KMS-11 (cell line): ENCODE results near the gene ABTB1.

Experiments
- H2AFZ ChIP-seq: fragments of 200-600 bp; sonication (generic); 2 replicates; pipeline ENCODE4 v1.6.1; 2016; ENCODE audit warnings: antibody characterized with exemption, mixed run types, low read depth
- H3K27ac ChIP-seq: fragments of 200-600 bp; sonication (generic); 2 replicates; pipeline ENCODE4 v1.6.1; 2016; ENCODE audit warnings: mild to moderate bottlenecking, mixed run types
- H3K27me3 ChIP-seq: fragments of 200-600 bp; sonication (generic); 2 replicates; pipeline ENCODE4 v1.6.1; 2017; ENCODE audit warnings: mild to moderate bottlenecking, low read depth, mixed run types, moderate library complexity; ENCODE audit not compliant: insufficient read depth
- H3K36me3 ChIP-seq: fragments of 200-600 bp; sonication (generic); 2 replicates; pipeline ENCODE4 v1.6.1; 2017; ENCODE audit warnings: mild to moderate bottlenecking, mixed run types; ENCODE audit not compliant: insufficient read depth
- H3K4me1 ChIP-seq: fragments of 200-600 bp; sonication (generic); 2 replicates; pipeline ENCODE4 v1.6.1; 2016; ENCODE audit warnings: mild to moderate bottlenecking, low read depth, mixed run types; ENCODE audit not compliant: poor library complexity, severe bottlenecking
- H3K4me2 ChIP-seq: fragments of 200-600 bp; sonication (generic); 2 replicates; pipeline ENCODE4 v1.7.0; 2016; ENCODE audit warnings: mild to moderate bottlenecking, mixed run types
- H3K4me3 ChIP-seq: fragments of 200-600 bp; sonication (generic); IDR thresholded peaks from 2 replicates; pipeline ENCODE4 v1.6.1; 2017; ENCODE audit warnings: low read depth, low read length, mixed read lengths; ENCODE audit not compliant: insufficient read depth
- H3K79me2 ChIP-seq: fragments of 200-600 bp; sonication (generic); 2 replicates; pipeline ENCODE4 v1.6.1; 2016; ENCODE audit warnings: low read depth, mixed run types; ENCODE audit not compliant: insufficient read depth
- H3K9ac ChIP-seq: fragments of 200-600 bp; sonication (generic); 2 replicates; pipeline ENCODE4 v1.6.1; 2016; ENCODE audit warnings: mild to moderate bottlenecking, mixed run types
- H4K20me1 ChIP-seq: fragments of 200-600 bp; sonication (generic); 2 replicates; pipeline ENCODE4 v1.6.1; 2016; ENCODE audit warnings: mild to moderate bottlenecking, mixed run types; ENCODE audit not compliant: insufficient read depth
- TF ChIP-seq, protein P1 (sequence below): fragments of 200-600 bp; sonication (generic); conservative IDR thresholded peaks from 2 replicates; pipeline ENCODE4 v1.6.1; 2017; ENCODE audit warnings: low read depth, mild to moderate bottlenecking, antibody characterized with exemption, low read length, moderate library complexity, mixed read lengths

ABTB1 gene

DNA sequence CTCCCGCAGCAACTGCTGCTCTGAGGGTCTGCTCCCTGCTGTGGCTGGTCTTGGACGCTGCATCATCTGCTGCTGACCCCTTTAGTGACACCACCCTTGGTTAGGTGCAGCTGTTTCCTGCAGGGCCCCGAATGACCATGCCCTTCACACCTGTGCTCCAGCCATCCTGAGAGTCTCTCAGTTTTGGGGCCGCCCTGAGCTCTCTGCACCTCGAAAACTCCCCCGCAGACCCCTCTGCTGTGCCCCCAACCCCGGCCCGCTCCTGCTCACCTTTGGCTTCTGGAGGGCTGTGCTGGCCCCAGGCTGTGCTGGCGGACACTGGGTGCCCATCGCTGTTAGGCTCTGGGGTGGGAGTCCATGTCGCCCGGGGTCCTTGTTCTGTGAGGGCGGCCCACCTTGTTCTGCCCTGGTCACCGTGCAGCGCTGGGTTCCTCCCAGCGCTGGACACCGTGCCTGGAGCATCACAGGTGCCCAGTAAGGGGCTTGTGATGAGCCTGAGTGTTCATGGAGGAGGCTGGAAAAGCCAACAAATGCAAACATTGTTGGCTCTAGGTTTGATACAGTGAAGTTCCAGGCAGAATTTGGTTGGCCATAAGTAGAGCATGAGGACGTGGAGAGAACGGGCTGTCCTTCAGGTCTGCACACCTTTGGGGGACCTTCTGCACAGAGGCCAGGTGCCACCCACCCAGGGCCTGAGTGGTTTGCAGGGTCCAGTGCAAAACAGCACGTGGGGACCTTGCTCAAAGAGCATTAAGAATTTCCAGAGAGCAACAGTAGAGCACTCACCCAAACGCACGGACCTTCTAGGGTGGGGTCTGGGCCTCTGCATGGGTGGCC, 12.3 kb downstream of the ABTB1 start:
- H3K4me3 ChIP-seq: no peak overlapping the region
- H3K27me3 ChIP-seq: no peaks in the 10 kb centered on the region
- no peak overlapping the region for H3K9ac ChIP-seq
- peaks cover 10% of the 10 kb centered on the region for H3K4me1 ChIP-seq
- TF ChIP-seq, protein P1, sequence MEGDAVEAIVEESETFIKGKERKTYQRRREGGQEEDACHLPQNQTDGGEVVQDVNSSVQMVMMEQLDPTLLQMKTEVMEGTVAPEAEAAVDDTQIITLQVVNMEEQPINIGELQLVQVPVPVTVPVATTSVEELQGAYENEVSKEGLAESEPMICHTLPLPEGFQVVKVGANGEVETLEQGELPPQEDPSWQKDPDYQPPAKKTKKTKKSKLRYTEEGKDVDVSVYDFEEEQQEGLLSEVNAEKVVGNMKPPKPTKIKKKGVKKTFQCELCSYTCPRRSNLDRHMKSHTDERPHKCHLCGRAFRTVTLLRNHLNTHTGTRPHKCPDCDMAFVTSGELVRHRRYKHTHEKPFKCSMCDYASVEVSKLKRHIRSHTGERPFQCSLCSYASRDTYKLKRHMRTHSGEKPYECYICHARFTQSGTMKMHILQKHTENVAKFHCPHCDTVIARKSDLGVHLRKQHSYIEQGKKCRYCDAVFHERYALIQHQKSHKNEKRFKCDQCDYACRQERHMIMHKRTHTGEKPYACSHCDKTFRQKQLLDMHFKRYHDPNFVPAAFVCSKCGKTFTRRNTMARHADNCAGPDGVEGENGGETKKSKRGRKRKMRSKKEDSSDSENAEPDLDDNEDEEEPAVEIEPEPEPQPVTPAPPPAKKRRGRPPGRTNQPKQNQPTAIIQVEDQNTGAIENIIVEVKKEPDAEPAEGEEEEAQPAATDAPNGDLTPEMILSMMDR: no peak
- H3K79me2 ChIP-seq: no peaks in the 10 kb centered on the region
- no peak overlapping the region for H3K4me2 ChIP-seq
- no peaks in the 10 kb centered on the region for H3K36me3 ChIP-seq
- no peak overlapping the region for H2AFZ ChIP-seq
- no peak overlapping the region for H3K27ac ChIP-seq
- no peaks in the 10 kb centered on the region for H4K20me1 ChIP-seq

DNA sequence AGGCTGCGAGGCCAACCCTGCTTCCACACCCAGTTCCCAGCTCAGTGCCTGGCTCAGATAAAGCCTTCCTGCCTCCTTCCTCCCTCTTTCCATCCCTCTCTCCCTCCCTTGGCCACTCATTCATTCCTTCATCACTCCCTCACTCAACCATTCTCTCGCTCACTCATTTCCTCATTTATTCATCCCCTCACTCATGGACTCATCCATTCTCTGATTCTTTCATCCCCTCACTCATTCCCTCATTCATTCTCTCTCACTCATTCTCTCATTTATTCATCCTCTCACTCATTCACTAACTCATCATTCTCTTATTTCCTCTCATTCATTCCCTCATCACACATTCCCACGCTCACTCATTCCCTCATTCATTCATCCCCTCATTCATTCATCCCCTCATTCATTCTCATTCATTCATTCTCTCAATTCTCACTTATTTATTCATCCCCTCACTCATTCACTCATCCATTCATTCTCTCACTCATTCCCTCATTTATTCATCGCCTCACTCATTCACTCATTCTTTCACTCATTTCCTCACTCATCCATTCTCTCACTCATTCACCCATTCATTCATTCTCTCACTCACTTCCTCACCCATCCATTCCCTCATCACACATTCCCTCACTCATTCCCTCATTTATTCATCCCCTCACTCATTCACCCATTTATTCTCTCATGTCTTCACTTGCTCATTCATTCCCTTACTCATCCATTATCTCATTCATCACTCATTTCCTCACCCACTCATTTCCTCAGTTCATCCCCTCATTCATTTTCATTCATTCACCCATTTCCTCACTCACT, 13.2 kb downstream of the ABTB1 start:
- H3K4me3 ChIP-seq: no peak overlapping the region
- H3K36me3 ChIP-seq: no peaks in the 10 kb centered on the region
- peaks cover 10% of the 10 kb centered on the region for H3K4me1 ChIP-seq
- TF ChIP-seq, protein P1: no peak
- H3K4me2 ChIP-seq: no peak overlapping the region
- no peak overlapping the region for H2AFZ ChIP-seq
- no peak overlapping the region for H3K9ac ChIP-seq
- H3K27me3 ChIP-seq: no peaks in the 10 kb centered on the region
- no peaks in the 10 kb centered on the region for H4K20me1 ChIP-seq
- no peak overlapping the region for H3K27ac ChIP-seq
- H3K79me2 ChIP-seq: no peaks in the 10 kb centered on the region

DNA sequence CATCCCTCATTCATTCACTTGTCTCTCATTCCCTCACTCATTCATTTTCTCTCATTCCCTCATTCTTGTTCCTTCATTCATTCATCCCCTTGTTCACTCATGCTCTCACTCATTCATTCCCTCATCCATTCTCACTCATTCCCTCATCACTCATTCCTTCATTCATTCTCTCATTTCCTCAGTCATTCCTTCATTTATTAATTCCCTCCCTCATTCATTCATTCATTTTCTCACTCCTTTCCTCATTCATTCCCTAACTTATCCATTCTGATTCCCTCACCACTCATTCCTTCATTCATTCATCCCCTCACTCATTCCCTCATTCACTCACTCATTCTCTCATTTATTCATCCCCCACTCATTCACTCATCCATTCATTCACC, 13.8 kb downstream of the ABTB1 start:
- H3K4me2 ChIP-seq: no peak overlapping the region
- peaks cover 6% of the 10 kb centered on the region for H3K4me1 ChIP-seq
- TF ChIP-seq, protein P1: no peak
- H3K9ac ChIP-seq: no peak overlapping the region
- H4K20me1 ChIP-seq: no peaks in the 10 kb centered on the region
- H3K27ac ChIP-seq: no peak overlapping the region
- H3K36me3 ChIP-seq: no peaks in the 10 kb centered on the region
- no peak overlapping the region for H3K4me3 ChIP-seq
- no peaks in the 10 kb centered on the region for H3K27me3 ChIP-seq
- H2AFZ ChIP-seq: no peak overlapping the region
- H3K79me2 ChIP-seq: no peaks in the 10 kb centered on the region

DNA sequence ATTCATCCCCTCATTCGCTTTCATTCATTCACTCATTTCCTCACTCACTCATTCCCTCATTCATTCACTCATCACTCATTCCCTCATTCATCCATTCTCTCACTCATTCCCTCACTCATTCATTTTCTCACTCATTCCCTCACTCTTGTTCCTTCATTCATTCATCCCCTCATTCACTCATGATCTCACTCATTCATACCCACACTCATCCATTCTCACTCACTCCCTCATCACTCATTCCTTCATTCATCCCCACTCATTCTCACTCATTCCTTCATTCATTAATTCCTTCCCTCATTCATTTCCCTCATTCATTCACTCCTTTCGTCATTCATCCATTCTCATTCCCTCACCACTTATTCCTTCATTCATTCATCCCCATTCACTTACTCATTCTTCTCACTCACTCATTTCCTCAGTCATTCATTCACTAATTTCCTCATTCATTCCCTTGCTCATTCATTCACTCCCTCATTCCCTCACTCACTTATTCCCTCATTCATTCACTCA, 14.5 kb downstream of the ABTB1 start:
- H3K4me1 ChIP-seq: no peaks in the 10 kb centered on the region
- H3K4me2 ChIP-seq: no peak overlapping the region
- no peaks in the 10 kb centered on the region for H3K36me3 ChIP-seq
- no peaks in the 10 kb centered on the region for H3K27me3 ChIP-seq
- H3K9ac ChIP-seq: no peak overlapping the region
- H2AFZ ChIP-seq: no peak overlapping the region
- H4K20me1 ChIP-seq: no peaks in the 10 kb centered on the region
- no peak overlapping the region for H3K4me3 ChIP-seq
- no peak overlapping the region for H3K27ac ChIP-seq
- TF ChIP-seq, protein P1: no peak
- no peaks in the 10 kb centered on the region for H3K79me2 ChIP-seq
